HG02763 (cell line): ENCODE results near the gene ZNF808.
"Not testable (repeated sequence)": the region's sequence is repeated elsewhere in the genome, so short reads cannot be mapped to it uniquely, and the experiment has no call there.

ENCODE experiments used
- ATAC-seq: cut with Tn5 transposase; IDR thresholded peaks from one replicate; pipeline ENCODE4 v1.9.1; 2021; ENCODE audit warnings: mild to moderate bottlenecking, moderate library complexity; ENCODE audit not compliant: unreplicated experiment

Gene ZNF808

GRCh38 chr19:52535771-52536447, 8.4 kb downstream of the ZNF808 start:
- ATAC-seq = peak; percentile 88

- peak; percentile 11 for ATAC-seq
Observed at GRCh38 chr19:52536448-52536800, 9.0 kb downstream of the ZNF808 start.

GRCh38 chr19:52538815-52539214, 11.3 kb downstream of the ZNF808 start:
- not testable (repeated sequence) for ATAC-seq

GRCh38 chr19:52541176-52541575, 13.7 kb downstream of the ZNF808 start:
- ATAC-seq = not testable (repeated sequence)

- no peak for ATAC-seq
Observed at GRCh38 chr19:52541608-52542007, 14.1 kb downstream of the ZNF808 start.

GRCh38 chr19:52542541-52542940, 15.1 kb downstream of the ZNF808 start:
- ATAC-seq = not testable (repeated sequence)

- no peak for ATAC-seq
Observed at GRCh38 chr19:52542984-52543664, 15.7 kb downstream of the ZNF808 start.

GRCh38 chr19:52554216-52554971, 26.9 kb downstream of the ZNF808 start:
- ATAC-seq = no peak

GRCh38 chr19:52557231-52557995, 29.9 kb downstream of the ZNF808 start:
- ATAC-seq = no peak

GRCh38 chr19:52558732-52559445, 31.4 kb downstream of the ZNF808 start:
- not testable (repeated sequence) for ATAC-seq

- not testable (repeated sequence) for ATAC-seq
Observed at GRCh38 chr19:52561611-52562010, 34.1 kb downstream of the ZNF808 start.

- ATAC-seq = no peak
Observed at GRCh38 chr19:52566121-52566520, 38.7 kb downstream of the ZNF808 start.

GRCh38 chr19:52566588-52566987, 39.1 kb downstream of the ZNF808 start:
- no peak for ATAC-seq

- no peak for ATAC-seq
Observed at GRCh38 chr19:52567921-52568320, 40.5 kb downstream of the ZNF808 start.

GRCh38 chr19:52569638-52569999, 42.2 kb downstream of the ZNF808 start:
- ATAC-seq = not testable (repeated sequence)

GRCh38 chr19:52570000-52570861, 42.8 kb downstream of the ZNF808 start, which contains the start of gene ZNF701:
TSS of gene ZNF701 (plus strand) at chr19:52570287. CDS start at chr19:52574148, 3,861 bp downstream.
- ATAC-seq = peak; percentile 92

GRCh38 chr19:52584736-52585440, 57.4 kb downstream of the ZNF808 start:
- no peak for ATAC-seq

GRCh38 chr19:52585604-52586003, 58.1 kb downstream of the ZNF808 start:
- no peak for ATAC-seq

- no peak for ATAC-seq
Observed at GRCh38 chr19:52590728-52591127, 63.3 kb downstream of the ZNF808 start.
